ENCODE measurements around the gene OSBPL8.

GRCh38 chr12:76422543-76423438 lies 136.8 kb downstream of the OSBPL8 start:
- TF ChIP-seq EZH2 (IDR thresholded peaks at IDR 0.05) (no peak), POLR2AphosphoS5 (IDR thresholded peaks at IDR 0.05; ENCODE audit: borderline replicate concordance, low read depth, low read length) (peak; percentile 29), FOXP2 (optimal IDR thresholded peaks at IDR 0.05; ENCODE audit: control extremely low read depth, extremely low read length, insufficient read depth) (no peak)

Measured in SK-N-MC (cell line).